ENCODE measurements around the gene FAM222B. TPM values are rescaled to one million over a fixed set of nuclear protein-coding genes. Genes with fewer than 3 reads are reported as not detected.

Gene FAM222B
- total RNA-seq, result 6.3 TPM

GRCh38 chr17:28842282-28843012 lies at the start of gene FAM222B:
Gene FAM222B (minus strand): TSS chr17:28842790. CDS start chr17:28766667, 76,123 bp downstream.
- Histone ChIP-seq H3K9ac (ENCODE audit: low read depth in 1 of 3, low read length in 3 of 3) (peak within 1 kb of the TSS; percentile 86 to 91 (median 89)), H3K27me3 (ENCODE audit: control insufficient read depth in 3 of 3, insufficient read depth in 3 of 3, low read length in 3 of 3) (no peaks in the 10 kb centered on the region), H3K36me3 (ENCODE audit: control insufficient read depth in 3 of 3, insufficient read depth in 3 of 3, low read length in 3 of 3) (no peaks in the 10 kb centered on the region), H3K4me1 (ENCODE audit: control insufficient read depth in 3 of 3, insufficient read depth in 3 of 3, low read length in 3 of 3) (peaks cover 5 to 16% (median 8%) of the 10 kb centered on the region in 3 donors), H3K27ac (ENCODE audit: low read depth, low read length) (peak within 1 kb of the TSS; percentile 72), H3K9me3 (ENCODE audit: control insufficient read depth in 3 of 3, low read length in 3 of 3) (no peaks in the 10 kb centered on the region), H3K4me3 (ENCODE audit: low read length in 3 of 3) (peak within 1 kb of the TSS; percentile 91 to 97 (median 95))

DNA sequence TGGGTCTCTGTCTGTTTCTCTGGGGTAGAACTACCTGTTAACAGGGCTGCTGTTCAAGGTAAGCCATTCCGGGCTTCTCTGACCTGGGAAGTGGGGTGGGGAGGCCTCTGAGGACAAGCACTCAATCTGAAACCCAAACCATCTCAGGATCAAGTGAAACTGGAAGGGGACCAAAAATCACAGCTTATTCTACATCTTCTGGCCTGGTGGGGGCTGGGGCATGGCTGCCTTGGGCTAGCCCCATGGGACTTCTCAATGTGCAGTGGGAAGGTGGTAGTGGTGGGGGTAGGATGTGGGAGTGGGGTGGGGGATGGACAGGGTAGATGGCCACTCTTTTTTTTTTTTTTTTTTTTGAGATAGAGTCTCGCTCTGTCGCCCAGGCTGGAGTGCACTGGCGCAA lies 49.4 kb upstream of the FAM222B start:
- peaks cover 23 to 35% (median 26%) of the 10 kb centered on the region in 3 donors for H3K4me1 ChIP-seq (ENCODE audit: control insufficient read depth in 3 of 3, insufficient read depth in 3 of 3, low read length in 3 of 3)
- peaks cover 4 to 13% (median 5%) of the 10 kb centered on the region in 3 donors for H3K36me3 ChIP-seq (ENCODE audit: control insufficient read depth in 3 of 3, insufficient read depth in 3 of 3, low read length in 3 of 3)
- H3K9ac ChIP-seq (ENCODE audit: low read depth in 1 of 3, low read length in 3 of 3), result no peak overlapping the region
- no peak overlapping the region for H3K4me3 ChIP-seq (ENCODE audit: low read length in 3 of 3)
- H3K9me3 ChIP-seq (ENCODE audit: control insufficient read depth in 3 of 3, low read length in 3 of 3), result no peaks in the 10 kb centered on the region
- H3K27me3 ChIP-seq (ENCODE audit: control insufficient read depth in 3 of 3, insufficient read depth in 3 of 3, low read length in 3 of 3), result no peaks in the 10 kb centered on the region
- H3K27ac ChIP-seq (ENCODE audit: low read depth, low read length), result no peak overlapping the region

GRCh38 chr17:28891201-28891600 lies 48.6 kb upstream of the FAM222B start:
- H3K4me1 ChIP-seq (ENCODE audit: control insufficient read depth in 3 of 3, insufficient read depth in 3 of 3, low read length in 3 of 3), result peaks cover 18 to 30% (median 20%) of the 10 kb centered on the region in 3 donors
- no peaks in the 10 kb centered on the region for H3K27me3 ChIP-seq (ENCODE audit: control insufficient read depth in 3 of 3, insufficient read depth in 3 of 3, low read length in 3 of 3)
- H3K36me3 ChIP-seq (ENCODE audit: control insufficient read depth in 3 of 3, insufficient read depth in 3 of 3, low read length in 3 of 3), result peaks cover 5 to 18% (median 7%) of the 10 kb centered on the region in 3 donors
- no peak overlapping the region for H3K9ac ChIP-seq (ENCODE audit: low read depth in 1 of 3, low read length in 3 of 3)
- no peak overlapping the region for H3K4me3 ChIP-seq (ENCODE audit: low read length in 3 of 3)
- H3K9me3 ChIP-seq (ENCODE audit: control insufficient read depth in 3 of 3, low read length in 3 of 3), result no peaks in the 10 kb centered on the region
- no peak overlapping the region for H3K27ac ChIP-seq (ENCODE audit: low read depth, low read length)

- no peaks in the 10 kb centered on the region for H3K27me3 ChIP-seq (ENCODE audit: control insufficient read depth in 3 of 3, insufficient read depth in 3 of 3, low read length in 3 of 3)
- no peak overlapping the region for H3K9ac ChIP-seq (ENCODE audit: low read depth in 1 of 3, low read length in 3 of 3)
- H3K9me3 ChIP-seq (ENCODE audit: control insufficient read depth in 3 of 3, low read length in 3 of 3), result no peaks in the 10 kb centered on the region
- H3K27ac ChIP-seq (ENCODE audit: low read depth, low read length), result no peak overlapping the region
- no peak overlapping the region for H3K4me3 ChIP-seq (ENCODE audit: low read length in 3 of 3)
- H3K36me3 ChIP-seq (ENCODE audit: control insufficient read depth in 3 of 3, insufficient read depth in 3 of 3, low read length in 3 of 3), result peaks cover 13 to 30% (median 14%) of the 10 kb centered on the region in 3 donors
- peaks cover 15 to 24% (median 18%) of the 10 kb centered on the region in 3 donors for H3K4me1 ChIP-seq (ENCODE audit: control insufficient read depth in 3 of 3, insufficient read depth in 3 of 3, low read length in 3 of 3)
Observed at GRCh38 chr17:28889996-28890395, 47.4 kb upstream of the FAM222B start.

GRCh38 chr17:28888832-28889231 lies 46.2 kb upstream of the FAM222B start:
- no peak overlapping the region for H3K9ac ChIP-seq (ENCODE audit: low read depth in 1 of 3, low read length in 3 of 3)
- H3K27ac ChIP-seq (ENCODE audit: low read depth, low read length), result no peak overlapping the region
- no peaks in the 10 kb centered on the region for H3K27me3 ChIP-seq (ENCODE audit: control insufficient read depth in 3 of 3, insufficient read depth in 3 of 3, low read length in 3 of 3)
- H3K4me1 ChIP-seq (ENCODE audit: control insufficient read depth in 3 of 3, insufficient read depth in 3 of 3, low read length in 3 of 3), result peaks cover 15 to 22% (median 18%) of the 10 kb centered on the region in 3 donors
- peaks cover 22 to 41% (median 23%) of the 10 kb centered on the region in 3 donors for H3K36me3 ChIP-seq (ENCODE audit: control insufficient read depth in 3 of 3, insufficient read depth in 3 of 3, low read length in 3 of 3)
- no peak overlapping the region for H3K4me3 ChIP-seq (ENCODE audit: low read length in 3 of 3)
- H3K9me3 ChIP-seq (ENCODE audit: control insufficient read depth in 3 of 3, low read length in 3 of 3), result no peaks in the 10 kb centered on the region

GRCh38 chr17:28887871-28888471 lies 45.4 kb upstream of the FAM222B start:
- no peak overlapping the region for H3K27ac ChIP-seq (ENCODE audit: low read depth, low read length)
- H3K36me3 ChIP-seq (ENCODE audit: control insufficient read depth in 3 of 3, insufficient read depth in 3 of 3, low read length in 3 of 3), result peaks cover 26 to 44% (median 28%) of the 10 kb centered on the region in 3 donors
- H3K4me3 ChIP-seq (ENCODE audit: low read length in 3 of 3), result no peak overlapping the region
- no peaks in the 10 kb centered on the region for H3K9me3 ChIP-seq (ENCODE audit: control insufficient read depth in 3 of 3, low read length in 3 of 3)
- H3K27me3 ChIP-seq (ENCODE audit: control insufficient read depth in 3 of 3, insufficient read depth in 3 of 3, low read length in 3 of 3), result no peaks in the 10 kb centered on the region
- no peak overlapping the region for H3K9ac ChIP-seq (ENCODE audit: low read depth in 1 of 3, low read length in 3 of 3)
- peaks cover 10 to 17% (median 17%) of the 10 kb centered on the region in 3 donors for H3K4me1 ChIP-seq (ENCODE audit: control insufficient read depth in 3 of 3, insufficient read depth in 3 of 3, low read length in 3 of 3)

GRCh38 chr17:28885951-28886350 lies 43.4 kb upstream of the FAM222B start:
- Histone ChIP-seq H3K27ac (ENCODE audit: low read depth, low read length) (no peak overlapping the region), H3K27me3 (ENCODE audit: control insufficient read depth in 3 of 3, insufficient read depth in 3 of 3, low read length in 3 of 3) (no peaks in the 10 kb centered on the region), H3K9ac (ENCODE audit: low read depth in 1 of 3, low read length in 3 of 3) (no peak overlapping the region), H3K9me3 (ENCODE audit: control insufficient read depth in 3 of 3, low read length in 3 of 3) (no peaks in the 10 kb centered on the region), H3K4me3 (ENCODE audit: low read length in 3 of 3) (no peak overlapping the region), H3K4me1 (ENCODE audit: control insufficient read depth in 3 of 3, insufficient read depth in 3 of 3, low read length in 3 of 3) (peaks cover 0 to 2% (median 0%) of the 10 kb centered on the region in 3 donors), H3K36me3 (ENCODE audit: control insufficient read depth in 3 of 3, insufficient read depth in 3 of 3, low read length in 3 of 3) (peaks cover 43 to 64% (median 48%) of the 10 kb centered on the region in 3 donors)

GRCh38 chr17:28885363-28885762 lies 42.8 kb upstream of the FAM222B start:
- no peaks in the 10 kb centered on the region for H3K27me3 ChIP-seq (ENCODE audit: control insufficient read depth in 3 of 3, insufficient read depth in 3 of 3, low read length in 3 of 3)
- peaks cover 49 to 70% (median 54%) of the 10 kb centered on the region in 3 donors for H3K36me3 ChIP-seq (ENCODE audit: control insufficient read depth in 3 of 3, insufficient read depth in 3 of 3, low read length in 3 of 3)
- no peak overlapping the region for H3K9ac ChIP-seq (ENCODE audit: low read depth in 1 of 3, low read length in 3 of 3)
- H3K4me3 ChIP-seq (ENCODE audit: low read length in 3 of 3), result no peak overlapping the region
- no peak overlapping the region for H3K27ac ChIP-seq (ENCODE audit: low read depth, low read length)
- H3K9me3 ChIP-seq (ENCODE audit: control insufficient read depth in 3 of 3, low read length in 3 of 3), result no peaks in the 10 kb centered on the region
- no peaks in the 10 kb centered on the region for H3K4me1 ChIP-seq (ENCODE audit: control insufficient read depth in 3 of 3, insufficient read depth in 3 of 3, low read length in 3 of 3)

- H3K27ac ChIP-seq (ENCODE audit: low read depth, low read length), result no peak overlapping the region
- H3K36me3 ChIP-seq (ENCODE audit: control insufficient read depth in 3 of 3, insufficient read depth in 3 of 3, low read length in 3 of 3), result peaks cover 62 to 82% (median 66%) of the 10 kb centered on the region in 3 donors
- H3K27me3 ChIP-seq (ENCODE audit: control insufficient read depth in 3 of 3, insufficient read depth in 3 of 3, low read length in 3 of 3), result no peaks in the 10 kb centered on the region
- no peaks in the 10 kb centered on the region for H3K4me1 ChIP-seq (ENCODE audit: control insufficient read depth in 3 of 3, insufficient read depth in 3 of 3, low read length in 3 of 3)
- no peak overlapping the region for H3K4me3 ChIP-seq (ENCODE audit: low read length in 3 of 3)
- H3K9ac ChIP-seq (ENCODE audit: low read depth in 1 of 3, low read length in 3 of 3), result no peak overlapping the region
- H3K9me3 ChIP-seq (ENCODE audit: control insufficient read depth in 3 of 3, low read length in 3 of 3), result no peaks in the 10 kb centered on the region
Observed at GRCh38 chr17:28883967-28884702, 41.5 kb upstream of the FAM222B start.
